GM18868 (cell line): Measurements from ENCODE around the gene PRKCA.
"Not testable (repeated sequence)": the region's sequence is repeated elsewhere in the genome, so short reads cannot be mapped to it uniquely, and the experiment has no call there.

Source experiments
- ATAC-seq: cut with Tn5 transposase; IDR thresholded peaks from one replicate; pipeline ENCODE4 v1.9.1; 2021; ENCODE audit warnings: mild to moderate bottlenecking, moderate library complexity; ENCODE audit not compliant: unreplicated experiment

Gene PRKCA

DNA sequence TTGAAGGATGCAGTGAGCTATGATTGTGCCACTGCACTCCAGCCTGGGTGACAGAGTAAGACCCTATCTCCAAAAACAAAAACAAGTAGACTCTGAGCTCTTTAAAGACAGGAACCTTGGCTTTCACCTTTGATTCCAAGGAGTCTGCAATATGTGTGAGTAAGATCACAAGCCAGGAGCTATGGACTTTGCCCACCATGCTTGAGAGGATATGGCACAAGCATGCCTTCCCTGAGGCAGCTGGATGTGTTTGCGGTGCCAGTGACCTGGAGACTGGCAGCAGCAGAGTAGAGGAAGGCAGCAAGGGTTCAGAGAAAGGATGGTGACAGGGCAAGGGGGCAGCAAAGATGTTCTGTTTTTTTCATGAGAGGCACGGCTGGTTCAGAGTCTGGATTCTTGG is 14.5 kb upstream of the PRKCA start:
- no peak for ATAC-seq

DNA sequence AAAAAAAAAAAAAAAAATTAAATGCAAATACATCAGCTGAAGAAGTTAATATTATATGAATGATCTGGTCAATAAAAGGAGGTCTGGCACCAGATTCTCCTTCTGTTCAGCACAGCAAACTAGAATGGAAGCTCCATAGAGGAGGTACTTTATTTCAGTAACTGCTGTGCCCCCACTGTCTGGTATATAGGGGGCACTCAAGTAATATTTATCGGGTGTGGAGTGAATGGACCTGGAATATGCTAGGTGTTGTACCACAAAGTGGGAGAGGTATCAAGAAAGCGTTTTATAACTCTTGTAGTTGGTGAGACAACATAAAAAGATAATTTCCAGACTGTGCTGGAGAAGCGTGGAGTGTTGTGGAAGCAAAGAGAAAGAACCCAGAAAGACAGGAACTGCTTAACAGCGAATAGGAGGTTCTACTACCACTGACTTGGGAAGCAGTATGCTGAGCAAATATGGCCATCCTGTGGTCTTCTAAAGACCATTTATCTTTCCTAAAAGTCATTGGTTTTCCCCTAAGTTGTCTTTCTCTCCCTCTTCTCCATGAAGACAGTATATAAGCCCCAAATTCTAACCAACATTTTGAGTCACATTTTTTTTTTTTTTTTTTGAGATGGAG is 12.2 kb upstream of the PRKCA start:
- no peak for ATAC-seq

- no peak for ATAC-seq
These were observed 10.1 kb upstream of the PRKCA start for GRCh38 chr17:66292353-66292752.

DNA sequence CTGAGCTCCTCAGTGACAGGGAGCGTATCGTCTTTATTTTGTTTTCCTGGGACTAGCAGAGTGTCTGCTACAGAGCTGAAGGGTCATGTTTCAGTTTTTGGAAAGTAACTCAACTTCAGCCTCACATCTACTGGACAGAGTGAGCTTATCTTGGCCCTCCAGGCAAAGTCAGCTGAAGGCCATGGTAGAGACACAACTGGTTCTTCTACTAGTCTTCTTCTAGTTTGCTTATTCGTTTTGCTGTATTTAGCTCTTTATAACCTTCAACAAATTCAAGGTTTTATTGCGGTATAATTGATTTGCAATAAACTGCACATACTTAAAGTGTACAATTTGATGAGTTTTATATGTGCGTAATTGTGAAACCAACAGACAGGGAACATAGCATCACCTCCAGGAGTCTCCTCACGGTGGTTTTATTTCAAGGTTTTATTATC is 6.1 kb upstream of the PRKCA start:
- no peak for ATAC-seq

DNA sequence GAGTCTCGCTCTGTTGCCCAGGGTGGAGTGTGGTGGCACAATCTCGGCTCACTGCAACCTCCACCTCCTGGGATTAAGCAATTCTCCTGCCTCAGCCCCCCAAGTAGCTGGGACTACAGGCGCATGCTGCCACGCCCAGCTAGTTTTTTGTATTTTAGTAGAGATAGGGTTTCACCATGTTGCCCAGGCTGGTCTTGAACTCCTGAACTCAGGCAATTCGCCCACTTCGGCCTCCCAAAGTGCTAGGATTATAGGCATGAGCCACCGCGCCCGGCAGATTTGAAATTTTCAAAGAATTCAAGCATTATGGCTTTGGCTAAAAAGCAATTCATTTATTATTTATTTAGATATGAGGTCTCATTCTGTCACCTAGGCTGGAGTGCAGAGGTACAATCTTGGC is 5.0 kb upstream of the PRKCA start:
- ATAC-seq: not testable (repeated sequence)

- ATAC-seq: no peak
These were observed 2.7 kb upstream of the PRKCA start for GRCh38 chr17:66299711-66300110.

- ATAC-seq: no peak
These were observed 1.5 kb upstream of the PRKCA start for GRCh38 chr17:66300956-66301355.

- ATAC-seq: no peak
These were observed 998 bp upstream of the PRKCA start for GRCh38 chr17:66301367-66301863.

DNA sequence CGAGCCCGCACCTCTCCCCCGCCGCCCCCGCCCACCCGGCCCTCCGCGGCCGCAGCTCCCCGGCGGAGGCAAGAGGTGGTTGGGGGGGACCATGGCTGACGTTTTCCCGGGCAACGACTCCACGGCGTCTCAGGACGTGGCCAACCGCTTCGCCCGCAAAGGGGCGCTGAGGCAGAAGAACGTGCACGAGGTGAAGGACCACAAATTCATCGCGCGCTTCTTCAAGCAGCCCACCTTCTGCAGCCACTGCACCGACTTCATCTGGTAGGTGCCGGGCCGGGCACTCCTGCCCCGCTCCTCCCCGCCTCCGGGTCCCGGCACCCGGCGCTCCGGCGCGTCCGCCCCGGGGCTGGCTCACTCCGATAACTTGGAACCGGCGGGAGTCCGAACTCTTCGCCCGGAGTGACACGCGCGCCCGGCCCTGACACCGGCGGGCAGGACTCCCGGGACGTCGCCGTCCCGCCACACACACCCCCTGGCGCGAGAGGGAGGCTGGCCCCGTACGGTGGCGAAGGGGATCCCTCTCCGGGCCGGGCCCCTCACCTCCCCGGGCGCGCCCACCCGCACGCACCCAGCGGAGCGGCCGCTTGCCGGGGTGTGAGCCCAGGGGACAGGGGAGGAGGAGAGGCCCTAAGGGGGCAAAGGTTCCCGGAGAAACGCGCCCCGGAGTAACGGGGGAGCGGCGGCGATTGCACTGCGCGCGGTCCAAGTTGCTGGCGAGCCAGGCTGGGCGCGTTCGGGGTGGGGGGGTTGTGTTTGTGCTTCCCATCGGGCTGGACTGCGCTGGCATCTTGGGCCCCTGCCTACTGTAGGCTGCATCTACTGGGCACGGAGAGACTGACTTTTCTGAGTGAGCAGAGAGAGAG is 581 bp downstream of the PRKCA start:
- ATAC-seq: peak; percentile 23

- no peak for ATAC-seq
These were observed 2.1 kb downstream of the PRKCA start for GRCh38 chr17:66304304-66305174.

DNA sequence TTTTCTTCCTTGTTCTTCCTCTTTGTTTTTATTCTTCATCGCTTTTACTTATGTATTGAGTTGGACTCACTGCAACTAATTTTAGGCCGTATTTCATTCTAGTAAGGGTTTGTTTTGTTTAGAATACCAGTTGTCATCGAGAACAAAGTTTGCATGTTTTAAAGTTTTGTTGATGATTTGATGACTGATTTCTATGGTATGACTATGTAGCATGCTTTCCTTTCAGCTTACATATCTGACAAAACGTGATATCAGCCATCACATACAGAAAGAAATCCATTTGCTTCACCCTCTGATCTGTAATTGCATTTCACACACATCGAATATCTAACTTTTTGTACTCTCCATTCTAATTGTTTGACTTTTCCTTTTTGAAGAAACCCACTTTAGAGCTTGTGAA is 4.0 kb downstream of the PRKCA start:
- no peak for ATAC-seq

- no peak for ATAC-seq
These were observed 4.8 kb downstream of the PRKCA start for GRCh38 chr17:66307257-66307656.

- no peak for ATAC-seq
These were observed 6.4 kb downstream of the PRKCA start for GRCh38 chr17:66308856-66309255.

DNA sequence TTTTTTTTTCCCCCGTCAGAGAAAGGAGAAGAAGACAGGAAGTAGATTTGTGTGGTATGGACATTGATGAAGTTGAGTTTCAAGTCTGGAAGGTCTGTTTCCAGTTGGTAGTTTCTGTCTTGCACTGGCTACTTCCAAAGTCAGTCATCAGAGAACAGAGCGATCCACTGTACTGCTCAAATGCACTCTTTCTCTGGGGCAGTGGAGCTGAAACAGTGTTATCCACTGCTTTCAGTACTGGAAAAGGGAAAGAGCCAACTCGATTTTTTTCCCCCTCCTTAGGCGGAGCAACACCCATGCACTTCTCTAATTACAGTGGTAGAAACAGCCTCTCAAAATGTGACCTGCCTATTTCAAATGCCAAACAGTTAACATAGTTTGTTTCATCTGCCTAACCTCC is 7.4 kb downstream of the PRKCA start:
- ATAC-seq: no peak

DNA sequence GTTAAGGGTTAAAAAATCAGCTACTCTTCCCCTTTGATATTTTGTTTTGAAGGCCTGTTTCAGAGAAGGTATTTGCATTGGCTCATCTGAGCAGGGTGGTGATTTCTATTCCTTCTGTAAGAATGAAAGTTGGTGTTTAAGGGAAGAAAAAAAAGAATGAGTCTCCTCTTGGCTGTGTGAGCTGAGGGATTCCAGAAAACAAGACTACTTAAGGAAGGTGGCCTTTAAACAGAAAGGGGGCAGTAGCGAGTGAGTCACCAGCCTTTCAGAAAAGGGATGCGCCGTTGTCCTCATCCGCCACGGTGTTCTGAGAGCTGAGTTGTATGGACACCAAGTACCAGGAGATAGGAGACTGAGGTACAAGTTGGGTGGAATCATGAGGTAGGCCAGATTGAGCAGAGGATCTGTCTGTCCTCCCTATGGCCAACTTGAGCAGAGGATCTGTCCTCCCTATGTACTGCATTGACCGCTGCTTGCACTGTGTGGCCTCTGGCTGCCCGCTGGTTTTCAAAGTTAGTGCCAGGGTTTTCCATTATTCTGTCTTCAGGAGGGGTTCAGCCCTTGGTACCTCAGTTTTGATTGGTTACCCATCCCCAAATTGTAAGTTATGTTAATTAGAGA is 8.2 kb downstream of the PRKCA start:
- no peak for ATAC-seq

GRCh38 chr17:66312912-66313311 is 10.5 kb downstream of the PRKCA start:
- ATAC-seq: no peak

GRCh38 chr17:66313325-66313724 is 10.9 kb downstream of the PRKCA start:
- ATAC-seq: no peak

GRCh38 chr17:66313995-66314659 is 11.7 kb downstream of the PRKCA start:
- ATAC-seq: no peak

GRCh38 chr17:66317629-66318028 is 15.2 kb downstream of the PRKCA start:
- no peak for ATAC-seq

DNA sequence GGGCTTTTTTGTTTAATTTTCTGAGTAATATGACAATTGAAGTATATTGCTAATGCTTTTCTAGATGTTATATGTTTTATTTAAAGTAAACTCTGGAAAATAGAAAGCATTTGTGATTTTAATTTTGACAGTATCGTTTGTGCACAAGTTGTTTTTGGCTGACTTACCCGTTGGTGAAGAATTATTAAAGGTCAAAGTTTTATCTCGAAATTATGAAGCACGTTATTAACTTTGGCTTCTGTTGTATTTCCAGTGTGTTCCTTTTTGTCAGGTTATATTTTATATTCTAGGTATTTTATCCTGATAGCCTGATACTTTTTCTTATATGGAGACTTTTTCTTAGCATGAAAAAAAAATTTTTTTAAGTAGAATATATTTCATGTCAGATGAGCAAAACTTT is 16.8 kb downstream of the PRKCA start:
- no peak for ATAC-seq
